ENCODE results near the gene TOMM6.

The TOMM6 gene

DNA sequence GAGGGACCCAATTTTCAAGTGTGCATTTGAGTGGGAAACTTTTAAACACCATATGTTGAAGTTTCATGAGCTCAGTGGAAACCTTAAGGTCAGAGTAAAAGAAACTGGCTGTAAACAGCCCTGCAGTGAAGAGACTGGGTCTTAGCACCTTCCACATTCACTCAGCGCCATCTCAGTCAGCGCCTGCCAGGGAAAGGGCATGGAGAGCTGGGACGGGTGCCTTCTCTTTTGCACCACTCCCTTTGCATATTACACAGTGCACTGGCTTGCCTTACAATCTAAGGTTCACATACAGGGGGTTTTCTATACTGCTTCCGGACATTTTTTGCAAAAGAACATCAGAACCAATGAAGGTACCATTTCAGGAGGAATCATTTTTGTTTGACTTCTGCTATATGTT, 4.5 kb downstream of the TOMM6 start:
- Histone ChIP-seq H3K27me3 (ENCODE audit: insufficient read depth, low read depth, severe bottlenecking) (no peaks in the 10 kb centered on the region), H3K36me3 (peaks cover 85% of the 10 kb centered on the region), H3K4me3 (ENCODE audit: low read depth, low read length) (no peak overlapping the region), H3K9me3 (ENCODE audit: severe bottlenecking) (no peaks in the 10 kb centered on the region), H3K27ac (no peak overlapping the region)
- DNase-seq: no peak
- TF ChIP-seq, protein P1, sequence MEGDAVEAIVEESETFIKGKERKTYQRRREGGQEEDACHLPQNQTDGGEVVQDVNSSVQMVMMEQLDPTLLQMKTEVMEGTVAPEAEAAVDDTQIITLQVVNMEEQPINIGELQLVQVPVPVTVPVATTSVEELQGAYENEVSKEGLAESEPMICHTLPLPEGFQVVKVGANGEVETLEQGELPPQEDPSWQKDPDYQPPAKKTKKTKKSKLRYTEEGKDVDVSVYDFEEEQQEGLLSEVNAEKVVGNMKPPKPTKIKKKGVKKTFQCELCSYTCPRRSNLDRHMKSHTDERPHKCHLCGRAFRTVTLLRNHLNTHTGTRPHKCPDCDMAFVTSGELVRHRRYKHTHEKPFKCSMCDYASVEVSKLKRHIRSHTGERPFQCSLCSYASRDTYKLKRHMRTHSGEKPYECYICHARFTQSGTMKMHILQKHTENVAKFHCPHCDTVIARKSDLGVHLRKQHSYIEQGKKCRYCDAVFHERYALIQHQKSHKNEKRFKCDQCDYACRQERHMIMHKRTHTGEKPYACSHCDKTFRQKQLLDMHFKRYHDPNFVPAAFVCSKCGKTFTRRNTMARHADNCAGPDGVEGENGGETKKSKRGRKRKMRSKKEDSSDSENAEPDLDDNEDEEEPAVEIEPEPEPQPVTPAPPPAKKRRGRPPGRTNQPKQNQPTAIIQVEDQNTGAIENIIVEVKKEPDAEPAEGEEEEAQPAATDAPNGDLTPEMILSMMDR (IDR thresholded peaks at IDR 0.05; ENCODE audit: low read depth, low read length): no peak

DNA sequence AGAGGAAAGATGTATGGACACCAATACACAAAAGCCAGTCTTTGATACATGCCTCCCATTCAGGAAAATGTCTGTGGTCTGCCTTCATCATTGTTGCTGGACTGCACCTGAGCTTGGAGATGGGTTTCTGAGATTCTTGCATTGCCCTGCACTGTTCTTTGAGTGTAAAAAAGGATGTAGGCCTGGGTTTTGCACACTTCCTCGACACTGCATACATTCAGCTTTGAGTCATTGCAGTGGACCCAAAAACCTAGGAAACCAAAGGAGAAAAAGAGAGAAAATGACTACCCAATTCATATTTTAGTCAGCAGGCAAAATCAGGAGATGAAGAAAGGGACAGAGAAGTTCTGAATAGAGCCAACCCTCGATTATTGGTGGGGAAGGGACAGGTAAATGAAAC, 9.0 kb downstream of the TOMM6 start:
- Histone ChIP-seq H3K4me3 (ENCODE audit: low read depth, low read length) (no peak overlapping the region), H3K9me3 (ENCODE audit: severe bottlenecking) (no peaks in the 10 kb centered on the region), H3K27ac (no peak overlapping the region), H3K27me3 (ENCODE audit: insufficient read depth, low read depth, severe bottlenecking) (no peaks in the 10 kb centered on the region), H3K36me3 (peaks cover 95% of the 10 kb centered on the region)
- TF ChIP-seq, protein P1 (IDR thresholded peaks at IDR 0.05; ENCODE audit: low read depth, low read length): no peak
- no peak for DNase-seq

DNA sequence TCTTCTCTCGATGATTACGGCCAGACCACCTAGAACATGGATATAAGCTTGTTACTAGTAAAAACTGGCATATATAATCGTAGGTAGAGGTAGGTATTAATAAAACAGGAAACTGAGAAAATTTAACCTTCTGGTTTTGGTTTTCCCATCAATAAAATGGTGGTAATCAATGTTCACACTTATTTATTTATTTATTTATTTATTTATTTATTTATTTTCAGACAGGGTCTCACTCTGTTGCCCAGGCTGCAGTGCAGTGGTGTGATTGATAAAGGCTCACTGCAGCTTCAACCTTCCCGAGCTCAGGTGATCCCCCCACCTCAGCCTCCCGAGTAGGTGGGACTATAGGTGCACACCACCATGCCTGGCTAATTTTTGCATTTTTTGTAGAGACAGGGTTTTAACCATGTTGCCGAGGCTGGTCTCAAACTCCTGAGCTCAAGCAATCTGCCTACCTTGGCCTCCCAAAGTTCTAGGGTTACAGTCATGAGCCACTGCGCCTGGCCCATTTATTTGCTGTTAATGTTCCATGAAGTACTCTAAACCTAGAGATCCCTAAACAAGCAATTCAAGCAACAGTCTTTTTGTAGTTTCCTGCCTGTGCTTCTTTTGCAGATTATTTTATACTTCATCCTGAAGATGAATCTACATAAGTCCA, 11.5 kb downstream of the TOMM6 start:
- TF ChIP-seq, protein P1 (IDR thresholded peaks at IDR 0.05; ENCODE audit: low read depth, low read length): no peak
- Histone ChIP-seq H3K4me3 (ENCODE audit: low read depth, low read length) (no peak overlapping the region), H3K27me3 (ENCODE audit: insufficient read depth, low read depth, severe bottlenecking) (no peaks in the 10 kb centered on the region), H3K27ac (peak overlapping the region; percentile 36), H3K36me3 (peaks cover 94% of the 10 kb centered on the region), H3K9me3 (ENCODE audit: severe bottlenecking) (no peaks in the 10 kb centered on the region)
- no peak for DNase-seq

DNA sequence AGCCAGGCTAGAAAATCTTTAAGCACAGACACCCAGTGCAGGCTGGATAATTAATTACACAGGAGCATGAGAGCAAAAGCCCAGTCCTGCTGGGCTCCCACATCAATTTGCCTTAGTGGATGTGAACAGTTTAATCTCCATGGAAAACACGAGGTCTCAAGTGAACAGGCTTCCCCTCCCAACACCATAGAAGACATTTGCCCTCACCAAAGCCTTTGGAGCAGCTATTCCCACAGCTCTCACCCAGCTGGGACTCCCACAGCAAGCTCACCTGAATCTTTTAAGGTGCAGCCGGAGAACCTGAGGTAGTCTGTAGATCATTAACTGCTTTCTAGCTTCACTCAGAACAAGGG, 12.0 kb downstream of the TOMM6 start:
- peak; percentile 51 for DNase-seq
- Histone ChIP-seq H3K36me3 (peaks cover 94% of the 10 kb centered on the region), H3K4me3 (ENCODE audit: low read depth, low read length) (no peak overlapping the region), H3K9me3 (ENCODE audit: severe bottlenecking) (no peaks in the 10 kb centered on the region), H3K27me3 (ENCODE audit: insufficient read depth, low read depth, severe bottlenecking) (no peaks in the 10 kb centered on the region), H3K27ac (peak overlapping the region; percentile 36)
- TF ChIP-seq, protein P1 (IDR thresholded peaks at IDR 0.05; ENCODE audit: low read depth, low read length): no peak

DNA sequence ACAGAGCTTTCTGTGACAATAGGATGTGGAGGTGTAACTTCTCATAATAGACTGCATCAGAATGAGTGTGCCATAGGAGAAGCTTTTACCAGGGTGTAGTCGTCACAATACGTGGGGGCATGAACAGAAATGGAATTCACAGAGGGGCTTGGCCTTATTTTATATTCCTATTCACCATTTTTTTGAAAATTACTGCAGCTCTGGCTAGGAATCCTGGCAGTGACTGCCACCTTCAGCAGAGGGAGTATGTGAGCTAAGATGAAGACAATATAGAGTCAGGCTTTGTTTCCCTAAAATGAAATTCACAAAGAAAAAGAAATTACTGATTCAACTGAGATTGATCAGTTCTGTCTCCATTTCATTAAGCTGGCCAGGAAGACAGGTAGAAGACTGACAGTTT, 13.9 kb downstream of the TOMM6 start:
- DNase-seq: no peak
- Histone ChIP-seq H3K27me3 (ENCODE audit: insufficient read depth, low read depth, severe bottlenecking) (no peaks in the 10 kb centered on the region), H3K27ac (no peak overlapping the region), H3K4me3 (ENCODE audit: low read depth, low read length) (no peak overlapping the region), H3K9me3 (ENCODE audit: severe bottlenecking) (no peaks in the 10 kb centered on the region), H3K36me3 (peaks cover 94% of the 10 kb centered on the region)
- TF ChIP-seq, protein P1 (IDR thresholded peaks at IDR 0.05; ENCODE audit: low read depth, low read length): peak; percentile 41; the same call in 1 of the 2 replicates

Measured in WERI-Rb-1 (cell line).